HG03064 (cell line): ENCODE results near the gene OR2AT4.
A peak's percentile ranks its signal among the peaks of the same experiment; 100 is the strongest.
"Not testable (repeated sequence)": the region's sequence is repeated elsewhere in the genome, so short reads cannot be mapped to it uniquely, and the experiment has no call there.

Experiments used
- ATAC-seq: cut with Tn5 transposase; IDR thresholded peaks from one replicate; pipeline ENCODE4 v1.9.1; 2021; ENCODE audit warnings: low read depth; ENCODE audit not compliant: unreplicated experiment

The OR2AT4 gene

DNA sequence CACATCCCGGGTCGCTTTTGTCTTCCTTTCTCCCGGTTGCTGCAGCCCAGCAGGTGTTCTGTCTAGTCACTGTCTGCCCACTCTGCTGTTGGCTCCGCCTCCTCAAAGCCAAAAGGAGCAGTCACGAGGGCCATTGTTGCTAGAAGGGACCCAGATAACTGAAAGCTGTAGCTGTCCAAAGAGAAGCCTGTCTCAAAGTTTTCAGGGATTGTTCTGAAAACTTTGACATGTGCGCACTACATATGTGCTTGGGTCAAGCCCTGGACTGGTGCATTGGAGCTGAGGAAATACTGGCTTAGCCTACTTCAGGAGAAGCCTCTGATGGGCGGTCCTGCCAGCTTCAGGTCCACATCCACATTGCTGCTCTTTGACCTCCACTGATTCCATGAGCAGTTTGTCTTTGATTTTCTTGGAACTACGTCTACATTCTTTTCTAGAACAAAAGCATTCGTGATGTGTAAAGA lies 8.8 kb upstream of the OR2AT4 start:
- ATAC-seq, result no peak

- no peak for ATAC-seq
Observed at GRCh38 chr11:75103380-75104026, 6.8 kb upstream of the OR2AT4 start.

- ATAC-seq, result no peak
Observed at GRCh38 chr11:75101424-75102128, 4.9 kb upstream of the OR2AT4 start.

DNA sequence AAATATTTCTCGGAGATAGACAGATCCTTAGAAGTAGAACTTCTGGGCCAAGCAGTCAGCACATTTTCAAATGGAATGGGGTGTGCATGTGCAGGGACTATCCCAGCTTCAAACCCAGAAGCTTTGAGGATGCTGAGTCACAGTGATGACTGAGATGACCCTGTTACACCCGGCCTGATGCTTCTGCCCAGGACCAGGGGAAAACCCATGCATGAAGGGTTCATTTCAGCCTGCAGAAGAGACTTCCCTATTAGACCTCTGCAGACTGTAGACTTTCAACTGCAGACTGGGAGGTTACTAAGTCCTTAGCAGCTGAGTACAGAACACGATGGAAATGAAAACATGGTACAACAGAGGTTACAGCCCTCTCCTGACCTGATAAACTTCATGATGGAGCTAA lies 3.6 kb upstream of the OR2AT4 start:
- ATAC-seq, result peak; percentile 94

- no peak for ATAC-seq
Observed at GRCh38 chr11:75099635-75100034, 3.0 kb upstream of the OR2AT4 start.

DNA sequence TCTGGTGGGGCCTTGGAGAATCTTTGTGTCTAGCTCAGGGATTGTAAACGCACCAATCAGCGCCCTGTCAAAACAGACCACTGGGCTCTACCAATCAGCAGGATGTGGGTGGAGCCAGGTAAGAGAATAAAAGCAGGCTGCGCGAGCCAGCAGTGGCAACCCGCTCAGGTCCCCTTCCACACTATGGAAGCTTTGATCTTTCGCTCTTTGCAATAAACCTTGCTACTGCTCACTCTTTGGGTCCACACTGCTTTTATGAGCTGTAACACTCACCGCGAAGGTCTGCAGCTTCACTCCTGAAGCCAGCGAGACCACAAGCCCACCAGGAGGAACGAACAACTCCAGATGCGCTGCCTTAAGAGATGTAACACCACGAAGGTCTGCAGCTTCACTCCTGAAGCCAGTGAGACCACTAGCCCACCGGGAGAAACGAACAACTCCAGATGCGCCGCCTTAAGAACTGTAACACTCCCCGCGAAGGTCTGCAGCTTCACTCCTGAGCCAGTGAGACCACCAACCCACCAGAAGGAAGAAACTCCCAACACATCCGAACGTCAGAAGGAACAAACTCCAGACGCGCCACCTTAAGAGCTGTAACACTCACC lies 2.3 kb upstream of the OR2AT4 start:
- not testable (repeated sequence) for ATAC-seq

- not testable (repeated sequence) for ATAC-seq
Observed at GRCh38 chr11:75098181-75098580, 1.5 kb upstream of the OR2AT4 start.

DNA sequence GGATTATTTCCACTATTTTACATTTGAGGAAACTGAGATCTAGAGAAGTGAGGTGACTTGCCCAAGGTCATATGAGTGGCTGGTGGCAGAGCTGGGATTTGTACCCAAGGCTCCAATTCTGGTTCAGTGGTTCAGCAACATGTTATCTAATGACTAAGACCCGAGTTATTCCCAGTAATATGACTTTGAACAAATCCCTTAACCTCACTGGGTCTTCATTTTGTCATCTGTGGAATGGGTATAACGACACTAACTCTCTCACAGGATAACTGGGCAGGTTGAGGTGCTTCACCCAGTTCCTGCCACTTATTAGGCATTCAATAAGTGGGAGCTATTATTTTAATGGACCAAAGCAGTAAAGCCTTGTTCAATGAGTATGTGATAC lies 489 bp upstream of the OR2AT4 start:
- ATAC-seq, result no peak

GRCh38 chr11:75094382-75094781 lies 2.3 kb downstream of the OR2AT4 start:
- not testable (repeated sequence) for ATAC-seq

GRCh38 chr11:75090671-75091177 lies 6.0 kb downstream of the OR2AT4 start:
- no peak for ATAC-seq

DNA sequence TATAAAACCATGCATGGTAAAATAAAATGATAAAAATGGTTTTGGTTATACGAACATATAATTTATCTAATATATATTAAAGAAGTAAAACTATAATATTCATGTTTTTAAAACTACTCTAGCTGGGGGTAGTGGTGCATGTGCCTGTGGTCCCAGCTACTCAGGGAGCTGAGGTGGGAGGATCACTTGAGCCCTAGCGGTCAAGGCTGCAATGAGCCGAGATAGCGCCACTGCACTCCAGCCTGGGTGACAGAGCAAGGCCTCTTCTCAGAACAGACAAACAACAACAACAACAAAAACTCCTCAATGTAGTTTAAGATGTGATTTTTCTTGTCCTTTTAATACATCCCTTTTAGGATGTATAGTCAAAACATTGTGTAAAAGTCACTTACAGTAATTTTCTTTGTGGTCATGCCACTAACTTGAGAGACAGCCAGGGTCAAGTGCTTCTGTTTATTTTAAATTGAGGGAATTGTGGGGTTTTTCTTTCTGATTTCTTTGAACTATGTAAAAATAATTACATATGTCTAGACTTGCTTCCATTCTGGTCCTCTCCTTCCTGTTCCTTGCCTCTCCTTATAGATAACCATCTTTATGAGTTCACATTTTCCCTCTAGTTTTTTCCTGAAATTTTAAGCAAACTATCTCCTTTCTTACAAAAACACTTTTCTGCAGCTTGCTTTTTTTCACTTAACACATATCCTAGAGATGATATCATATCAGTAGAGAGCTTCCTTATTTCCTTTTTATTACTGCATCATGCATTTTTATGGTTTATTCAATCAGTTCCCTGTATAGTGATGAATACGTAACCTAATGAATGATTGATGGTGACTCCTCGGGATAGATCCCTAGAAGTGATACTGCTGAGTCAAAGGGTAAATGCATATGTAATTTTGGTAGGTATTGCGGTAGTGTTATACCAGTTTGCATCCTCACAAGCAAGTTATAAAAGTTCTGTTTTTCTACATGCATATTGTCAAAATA lies 9.1 kb downstream of the OR2AT4 start:
- ATAC-seq, result no peak

DNA sequence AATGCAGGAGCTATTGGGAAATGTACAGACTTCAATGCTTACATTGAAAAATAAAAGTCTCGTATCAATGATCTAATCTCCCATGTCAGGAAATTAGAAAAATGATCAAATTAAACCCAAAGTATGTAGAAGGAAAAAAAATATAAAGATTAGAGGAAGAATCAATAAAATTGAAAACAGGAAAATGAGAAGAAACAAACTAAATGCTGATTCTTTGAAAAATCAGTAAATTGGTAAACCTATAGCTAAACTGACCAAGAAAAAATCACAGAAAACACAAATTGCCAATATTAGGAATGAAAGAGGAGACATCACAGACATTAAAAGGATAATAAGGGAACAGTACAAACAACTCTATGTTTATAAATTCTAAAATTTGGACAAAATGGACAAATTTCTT lies 11.8 kb downstream of the OR2AT4 start:
- no peak for ATAC-seq

DNA sequence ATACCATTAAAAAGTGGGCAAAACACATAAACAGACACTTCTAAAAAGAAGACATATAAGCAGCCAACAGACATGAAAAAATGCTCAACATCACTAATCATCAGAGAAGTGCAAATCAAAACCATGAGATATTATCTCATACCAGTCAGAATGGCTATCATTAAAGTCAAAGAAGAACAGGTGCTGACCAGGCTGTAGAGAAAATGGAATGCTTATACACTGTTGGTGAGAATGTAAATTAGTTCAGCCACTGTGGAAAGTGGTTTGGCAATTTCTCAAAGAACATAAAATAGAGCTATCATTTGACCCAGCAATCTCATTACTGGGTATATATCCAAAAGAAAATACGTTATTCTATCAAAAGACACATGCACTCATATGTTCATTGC lies 13.5 kb downstream of the OR2AT4 start:
- ATAC-seq, result no peak

- ATAC-seq, result no peak
Observed at GRCh38 chr11:75082601-75083216, 14.0 kb downstream of the OR2AT4 start.

- no peak for ATAC-seq
Observed at GRCh38 chr11:75079546-75079945, 17.1 kb downstream of the OR2AT4 start.

DNA sequence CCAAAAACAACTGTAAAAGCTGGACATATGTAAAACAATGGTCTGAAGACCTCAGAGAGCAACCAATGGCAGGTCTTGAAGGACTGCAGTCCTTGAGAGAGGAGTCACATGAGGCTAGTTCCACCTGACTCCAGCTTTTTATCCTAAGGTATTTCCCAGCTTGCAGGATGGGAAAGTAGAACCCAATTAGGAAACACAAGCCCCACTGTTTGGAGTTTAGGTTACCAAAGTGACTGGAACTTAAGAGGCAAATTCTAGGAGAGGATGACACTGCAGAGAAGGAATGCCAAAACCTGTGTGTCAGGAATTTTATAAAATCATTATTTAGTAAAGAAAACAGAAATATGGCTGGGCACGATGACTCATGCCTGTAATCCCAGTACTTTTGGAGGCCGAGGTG lies 18.4 kb downstream of the OR2AT4 start:
- no peak for ATAC-seq

DNA sequence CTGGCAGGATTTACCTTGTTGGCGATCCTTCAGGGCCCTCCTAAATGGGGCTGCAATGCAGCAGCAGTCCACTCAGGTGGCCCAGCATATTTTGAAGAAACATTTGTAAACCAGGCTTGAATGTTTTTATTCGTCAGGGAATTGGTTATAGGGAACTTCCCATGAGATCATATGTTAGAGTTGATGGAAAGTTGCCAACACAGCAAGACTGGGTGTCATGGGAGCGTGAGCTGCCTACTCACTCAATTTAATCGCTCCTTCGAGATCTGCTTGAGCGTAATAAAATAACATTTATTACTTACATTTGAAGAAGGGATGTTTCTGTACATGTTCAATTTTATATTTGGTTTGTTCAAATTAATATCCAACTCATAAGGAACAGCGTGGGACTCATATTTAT lies 19.4 kb downstream of the OR2AT4 start:
- ATAC-seq, result no peak

DNA sequence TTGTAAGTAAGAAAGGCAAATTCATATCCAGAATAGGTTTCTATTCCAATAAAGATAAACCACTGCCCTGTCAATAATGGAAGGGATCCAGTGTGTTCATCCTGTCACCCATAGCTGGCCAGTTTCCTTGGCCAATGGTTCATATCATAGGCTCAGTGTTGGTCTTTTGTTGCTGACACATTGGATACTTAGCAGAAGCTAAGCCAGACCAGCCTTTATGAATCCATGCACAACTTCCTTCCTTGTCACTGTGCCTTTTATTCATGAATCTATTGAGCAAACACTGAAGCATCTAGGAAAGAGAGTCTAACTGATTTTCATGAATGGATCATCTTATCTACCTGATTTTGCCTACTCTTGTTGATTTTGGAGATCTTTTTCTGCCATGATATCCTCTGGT lies 20.0 kb downstream of the OR2AT4 start:
- ATAC-seq, result no peak

GRCh38 chr11:75073459-75074190 lies 23.1 kb downstream of the OR2AT4 start:
- no peak for ATAC-seq
